ENCODE data around the gene ADD3. TPM values are rescaled to one million over a fixed set of nuclear protein-coding genes. Genes with fewer than 3 reads are reported as not detected.

Gene ADD3
- total RNA-seq, 2 experiments from 2014 or later, result 212 to 227 TPM

DNA sequence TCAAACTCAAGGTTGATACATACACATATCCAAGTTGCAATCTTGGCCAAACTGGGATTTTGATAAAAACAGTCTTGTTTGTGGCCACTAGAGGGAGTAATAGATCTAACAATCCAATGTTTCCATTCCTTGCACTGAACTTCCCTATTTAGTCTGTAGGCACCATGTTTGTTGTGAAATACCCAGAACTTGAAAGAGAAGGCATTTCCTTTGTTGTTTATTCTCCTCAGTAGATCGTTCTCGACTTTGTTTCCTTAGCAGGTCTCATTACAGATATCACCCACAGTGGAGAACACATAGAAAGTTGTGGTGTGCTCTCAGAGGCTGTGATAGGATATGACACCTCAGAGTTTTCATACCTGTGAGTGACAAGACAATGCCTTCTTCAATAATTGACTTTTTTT is 129.4 kb downstream of the ADD3 start:
- POLR2A ChIA-PET, result interaction anchor here (0.6 to 1.0 kb wide), 2 partner anchors 78 to 127 kb away, joined by 3 read pairs; no protein-coding TSS in a partner anchor
- ATAC-seq (ENCODE audit: low read depth), result peak; percentile 72
- Mint-ChIP-seq H3K4me3 (no peak overlapping the region), H3K4me1 (peaks cover 29% of the 10 kb centered on the region), H3K27me3 (no peaks in the 10 kb centered on the region), H3K36me3 (peaks cover 7% of the 10 kb centered on the region), H3K9me3 (no peaks in the 10 kb centered on the region), H3K27ac (no peak overlapping the region)
- DNase-seq, result no peak

DNA sequence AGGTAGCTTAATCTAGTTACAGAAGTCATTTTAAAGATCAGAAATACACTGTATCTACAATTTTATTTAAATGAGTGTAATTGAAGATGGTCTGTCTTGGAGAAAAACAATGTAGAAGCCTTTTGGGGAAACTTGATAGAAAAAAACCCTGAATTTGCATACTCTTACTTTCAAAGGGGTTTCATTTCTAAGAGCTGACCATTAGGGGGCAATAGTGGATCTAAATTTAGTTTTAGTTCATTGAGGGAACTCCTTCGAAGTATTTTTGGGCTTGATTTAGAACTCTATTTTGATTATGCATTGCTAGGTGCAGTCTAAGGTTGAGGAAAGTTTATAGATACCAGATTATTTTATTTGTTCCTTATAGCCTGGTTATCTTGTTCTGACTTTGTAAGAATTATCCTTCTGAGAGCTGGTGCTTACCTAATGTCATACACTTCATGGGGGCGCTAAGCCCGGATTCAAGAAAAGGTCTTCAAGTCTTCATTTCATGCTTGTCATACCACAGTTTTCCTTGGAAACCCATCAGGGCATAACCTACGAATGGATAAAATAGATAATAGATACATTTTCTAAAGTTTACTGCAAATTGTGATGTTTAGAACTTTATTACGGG is 130.5 kb downstream of the ADD3 start:
- POLR2A ChIA-PET, result interaction anchor here (0.8 to 1.0 kb wide), 2 partner anchors 71 to 128 kb away, joined by 3 to 4 read pairs; no protein-coding TSS in a partner anchor
- Mint-ChIP-seq H3K36me3 (peaks cover under 1% of the 10 kb centered on the region), H3K27me3 (peaks cover 4% of the 10 kb centered on the region), H3K4me1 (peaks cover 31% of the 10 kb centered on the region), H3K27ac (no peak overlapping the region), H3K4me3 (no peak overlapping the region), H3K9me3 (no peaks in the 10 kb centered on the region)
- DNase-seq, result no peak
- peak; percentile 48 for ATAC-seq (ENCODE audit: low read depth)

DNA sequence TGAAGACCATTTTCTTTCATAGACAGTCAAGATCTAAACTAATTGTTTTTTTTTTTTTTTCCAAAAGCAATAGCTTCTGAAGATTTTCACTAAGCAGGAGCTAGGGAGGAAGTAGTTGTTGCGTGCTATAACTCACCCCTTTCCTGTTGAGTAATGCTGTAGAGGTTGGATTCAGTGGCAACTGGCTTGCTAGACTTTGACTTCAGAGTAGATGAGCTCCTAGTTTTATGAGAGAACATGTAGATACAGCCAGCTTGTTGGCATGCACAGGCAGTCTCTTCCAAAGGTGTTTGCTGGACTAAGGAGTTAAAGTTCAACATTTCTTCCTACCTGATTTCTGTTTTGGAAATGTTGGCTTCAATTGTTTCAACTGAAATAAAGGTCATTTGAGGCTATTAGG is 133.4 kb downstream of the ADD3 start:
- Mint-ChIP-seq H3K27me3 (peaks cover 25% of the 10 kb centered on the region), H3K9me3 (no peaks in the 10 kb centered on the region), H3K36me3 (no peaks in the 10 kb centered on the region), H3K4me3 (peak overlapping the region; percentile 25), H3K4me1 (peaks cover 29% of the 10 kb centered on the region), H3K27ac (no peak overlapping the region)
- peak; percentile 35 for ATAC-seq (ENCODE audit: low read depth)
- DNase-seq, result no peak
- POLR2A ChIA-PET, result interaction anchor here (0.9 to 1.6 kb wide), 2 partner anchors 12 to 138 kb away, joined by 4 to 5 read pairs; no protein-coding TSS in a partner anchor

DNA sequence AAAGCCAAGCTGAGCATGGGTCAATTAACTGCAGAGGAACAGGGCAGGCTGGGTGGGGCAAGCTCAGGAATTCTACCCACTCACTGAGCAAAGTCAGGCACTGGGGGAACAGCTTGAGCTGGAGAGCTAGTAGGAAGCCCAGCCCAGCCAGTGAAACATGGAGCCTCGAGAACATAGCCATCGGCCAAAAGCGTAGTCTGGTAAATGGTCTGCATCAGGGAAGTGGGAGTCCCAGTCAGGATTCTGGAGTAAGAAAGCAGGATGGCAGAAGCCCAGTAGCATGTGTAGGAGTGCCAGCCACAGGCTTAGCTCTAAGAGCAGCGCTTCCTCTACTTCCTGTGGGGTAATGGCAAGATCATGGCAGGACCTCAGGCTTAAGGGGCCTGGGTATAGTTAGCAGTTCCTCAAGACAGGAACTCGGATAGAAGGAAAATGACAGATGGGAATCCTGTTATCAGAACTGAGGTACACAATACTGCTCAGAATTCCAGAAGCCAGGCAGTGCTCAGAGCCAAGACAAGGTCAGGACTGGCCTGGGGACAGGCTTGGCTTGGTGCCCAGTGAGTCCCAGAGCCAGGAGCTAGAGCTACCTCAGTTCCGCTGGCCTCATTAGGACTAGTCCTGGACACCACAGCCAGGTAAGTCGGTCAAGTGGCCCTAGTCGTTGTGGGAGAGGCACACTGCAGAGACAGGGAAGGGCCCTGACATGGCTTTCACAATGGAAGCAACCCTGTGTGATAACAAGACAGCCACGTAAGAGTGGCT is 134.3 kb downstream of the ADD3 start:
- ATAC-seq (ENCODE audit: low read depth), result no peak
- H3K4me3 Mint-ChIP-seq, result no peak overlapping the region
- DNase-seq, result no peak
- H3K4me1 Mint-ChIP-seq, result peaks cover 26% of the 10 kb centered on the region
- no peak overlapping the region for H3K27ac Mint-ChIP-seq
- H3K36me3 Mint-ChIP-seq, result no peaks in the 10 kb centered on the region
- POLR2A ChIA-PET, result interaction anchor here (1.6 kb wide), 1 partner anchor 11 kb away, joined by 5 read pairs; no protein-coding TSS in a partner anchor
- peaks cover 30% of the 10 kb centered on the region for H3K27me3 Mint-ChIP-seq
- no peaks in the 10 kb centered on the region for H3K9me3 Mint-ChIP-seq

DNA sequence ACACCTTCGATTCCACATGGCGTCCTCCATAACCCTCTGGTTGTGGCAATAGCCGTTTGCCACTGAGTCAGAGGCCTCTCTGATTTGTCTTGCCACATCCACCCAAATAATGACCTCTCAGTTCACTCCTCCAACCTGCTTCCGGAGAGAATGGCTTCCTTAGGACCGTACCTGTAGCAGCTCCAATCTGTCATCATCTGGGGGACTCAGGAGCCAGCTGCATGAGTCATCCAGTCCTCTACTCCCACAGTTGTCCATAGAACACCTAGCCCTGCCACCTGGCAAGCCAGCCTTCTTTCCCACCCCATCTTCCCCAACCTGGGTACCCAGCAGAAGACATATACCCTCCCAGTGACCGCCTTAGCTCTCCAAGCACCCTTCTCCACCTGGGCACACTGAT is 135.2 kb downstream of the ADD3 start:
- Mint-ChIP-seq H3K27ac (no peak overlapping the region), H3K36me3 (no peaks in the 10 kb centered on the region), H3K27me3 (peaks cover 38% of the 10 kb centered on the region), H3K4me3 (no peak overlapping the region), H3K4me1 (peaks cover 23% of the 10 kb centered on the region), H3K9me3 (no peaks in the 10 kb centered on the region)
- POLR2A ChIA-PET, result no interaction called here
- DNase-seq (no peak), ATAC-seq (ENCODE audit: low read depth) (no peak)

DNA sequence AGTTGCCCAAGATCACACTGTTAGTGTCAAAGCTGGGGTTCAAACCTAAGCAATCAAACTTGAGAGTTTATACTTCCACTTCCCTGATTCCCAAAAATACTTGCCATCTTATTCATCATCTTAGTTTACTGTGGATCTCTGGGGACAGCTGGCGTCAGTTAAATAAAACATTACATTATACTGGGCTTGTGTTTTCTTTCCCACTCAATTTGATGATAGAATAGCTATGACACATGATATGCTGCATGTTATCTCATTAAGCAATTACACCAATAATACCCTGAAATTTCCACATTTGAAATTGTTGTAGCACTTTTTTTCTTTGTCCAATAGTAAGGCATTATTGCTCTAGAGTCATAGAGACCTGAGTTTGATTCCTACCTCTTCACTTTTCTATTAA is 136.7 kb downstream of the ADD3 start:
- ATAC-seq (ENCODE audit: low read depth) (no peak), DNase-seq (no peak)
- POLR2A ChIA-PET, result no interaction called here
- H3K27ac Mint-ChIP-seq, result no peak overlapping the region
- H3K9me3 Mint-ChIP-seq, result no peaks in the 10 kb centered on the region
- H3K4me1 Mint-ChIP-seq, result peaks cover 21% of the 10 kb centered on the region
- H3K4me3 Mint-ChIP-seq, result no peak overlapping the region
- peaks cover 52% of the 10 kb centered on the region for H3K27me3 Mint-ChIP-seq
- H3K36me3 Mint-ChIP-seq, result no peaks in the 10 kb centered on the region

DNA sequence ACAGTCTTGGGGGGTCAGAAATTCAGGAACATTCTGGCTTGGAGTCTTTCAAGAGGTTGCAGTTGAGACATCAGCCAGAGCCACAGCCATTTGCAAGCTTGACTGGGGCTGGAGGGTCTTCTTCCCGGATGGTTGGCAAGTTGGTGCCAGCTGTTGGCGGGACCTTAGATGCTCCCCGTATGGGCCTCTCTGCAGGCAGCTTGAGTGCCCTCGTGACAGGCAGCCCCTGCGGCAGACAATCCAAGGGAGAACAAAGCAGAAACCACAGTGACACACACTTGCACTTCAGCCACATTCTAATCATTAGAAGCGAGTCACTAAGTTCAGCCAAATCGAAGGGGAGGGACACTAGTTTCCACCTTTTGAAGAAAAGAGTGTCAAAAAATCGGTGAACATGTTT is 140.2 kb downstream of the ADD3 start:
- H3K27ac Mint-ChIP-seq, result no peak overlapping the region
- no peak overlapping the region for H3K4me3 Mint-ChIP-seq
- no peaks in the 10 kb centered on the region for H3K36me3 Mint-ChIP-seq
- no peaks in the 10 kb centered on the region for H3K9me3 Mint-ChIP-seq
- ATAC-seq (ENCODE audit: low read depth), result no peak
- POLR2A ChIA-PET, result no interaction called here
- peaks cover 82% of the 10 kb centered on the region for H3K27me3 Mint-ChIP-seq
- DNase-seq, result no peak
- H3K4me1 Mint-ChIP-seq, result peaks cover 9% of the 10 kb centered on the region

DNA sequence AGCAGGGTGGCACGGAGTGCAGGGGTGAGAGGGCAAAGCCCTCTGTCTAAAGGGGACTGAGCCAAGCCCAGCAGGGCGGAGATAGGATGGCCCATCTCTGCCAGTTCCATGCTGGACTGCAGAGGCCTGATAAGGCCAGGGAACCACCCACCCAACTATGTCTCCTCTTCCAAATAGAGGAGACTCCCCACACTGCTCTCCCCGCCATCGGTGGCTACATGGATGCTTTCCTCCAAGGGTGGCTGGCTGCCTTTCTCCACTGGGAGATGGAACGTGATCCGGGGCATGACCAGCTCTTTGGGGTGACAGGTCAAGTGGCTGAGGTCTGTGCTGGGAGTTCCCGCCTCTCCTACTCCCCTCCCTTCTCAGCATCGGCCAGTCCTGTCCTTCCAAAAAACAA is 141.5 kb downstream of the ADD3 start:
- POLR2A ChIA-PET, result no interaction called here
- Mint-ChIP-seq H3K4me3 (no peak overlapping the region), H3K27me3 (peaks cover 84% of the 10 kb centered on the region), H3K36me3 (no peaks in the 10 kb centered on the region), H3K4me1 (peaks cover 14% of the 10 kb centered on the region), H3K27ac (no peak overlapping the region), H3K9me3 (no peaks in the 10 kb centered on the region)
- ATAC-seq (ENCODE audit: low read depth) (peak; percentile 13), DNase-seq (no peak)

DNA sequence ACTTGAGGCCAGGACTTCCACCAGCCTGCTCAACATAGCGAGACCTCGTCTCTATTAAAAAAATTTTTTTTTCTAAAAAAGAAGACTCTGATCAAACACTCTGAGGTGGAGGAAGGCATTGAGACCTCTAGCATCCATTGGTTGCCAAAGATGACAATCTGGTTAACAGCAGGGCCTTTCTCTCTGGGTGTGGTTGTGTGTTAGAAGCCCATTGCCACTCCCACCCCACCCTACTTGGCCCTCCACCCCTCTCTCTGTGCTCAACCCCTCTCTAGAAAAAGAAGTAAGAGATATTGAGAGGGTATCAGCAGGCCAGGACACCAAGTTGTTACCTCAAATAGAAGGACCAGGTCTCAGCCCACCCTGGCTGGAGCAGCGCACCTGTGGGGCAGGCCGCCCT is 142.3 kb downstream of the ADD3 start:
- no peaks in the 10 kb centered on the region for H3K9me3 Mint-ChIP-seq
- ATAC-seq (ENCODE audit: low read depth), result no peak
- H3K27me3 Mint-ChIP-seq, result peaks cover 85% of the 10 kb centered on the region

DNA sequence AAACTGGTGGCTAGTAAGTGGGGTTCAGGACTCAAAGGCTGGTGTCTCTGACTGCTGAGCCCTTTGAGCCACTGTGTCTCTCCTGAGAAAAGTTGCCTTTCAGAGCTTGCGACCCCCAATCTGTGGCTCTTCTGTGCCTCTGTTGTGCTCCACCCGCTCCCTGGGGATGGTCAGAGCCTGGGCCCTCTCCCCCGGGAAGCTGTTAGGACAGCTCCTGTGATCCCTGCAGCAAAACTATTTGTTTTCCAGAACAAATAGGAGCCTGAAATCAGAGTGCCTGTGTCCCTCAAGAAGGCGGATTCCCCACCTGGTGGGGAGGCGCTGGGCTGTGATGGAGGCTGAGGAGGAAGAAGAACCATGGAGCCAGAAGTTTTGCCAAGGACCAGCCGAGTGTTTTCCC is 143.2 kb downstream of the ADD3 start:
- Mint-ChIP-seq H3K27ac (no peak overlapping the region), H3K9me3 (no peaks in the 10 kb centered on the region), H3K4me3 (no peak overlapping the region), H3K36me3 (no peaks in the 10 kb centered on the region), H3K4me1 (peaks cover 17% of the 10 kb centered on the region), H3K27me3 (peaks cover 85% of the 10 kb centered on the region)
- POLR2A ChIA-PET, result no interaction called here
- ATAC-seq (ENCODE audit: low read depth) (no peak), DNase-seq (no peak)

More for the DNA sequence above, 142.3 kb downstream of the ADD3 start:
- H3K4me1 Mint-ChIP-seq, result peaks cover 14% of the 10 kb centered on the region
- H3K4me3 Mint-ChIP-seq, result no peak overlapping the region
- H3K27ac Mint-ChIP-seq, result no peak overlapping the region
- DNase-seq, result no peak
- POLR2A ChIA-PET, result no interaction called here
- no peaks in the 10 kb centered on the region for H3K36me3 Mint-ChIP-seq

DNA sequence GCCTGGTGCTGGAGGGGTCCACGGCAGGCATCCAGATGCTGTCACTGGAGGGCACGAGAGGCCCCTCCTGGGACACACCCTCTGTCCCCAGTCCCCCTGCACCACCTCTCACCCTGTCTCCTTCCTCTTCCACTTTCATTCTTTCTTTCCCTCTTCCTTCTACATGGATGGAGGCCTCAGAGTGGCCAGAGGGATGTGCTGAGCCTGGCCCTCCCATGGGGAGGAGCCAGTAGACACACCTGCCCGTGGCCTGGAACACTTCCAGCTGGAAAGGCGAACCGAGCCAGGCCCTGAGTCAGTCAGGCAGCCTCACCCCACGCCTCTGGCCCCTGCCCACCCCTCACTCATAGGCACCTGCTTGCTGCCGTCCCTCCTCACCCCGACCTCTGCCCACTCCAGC is 143.7 kb downstream of the ADD3 start:
- Mint-ChIP-seq H3K4me3 (no peak overlapping the region), H3K4me1 (peaks cover 20% of the 10 kb centered on the region), H3K9me3 (no peaks in the 10 kb centered on the region), H3K36me3 (no peaks in the 10 kb centered on the region), H3K27me3 (peaks cover 87% of the 10 kb centered on the region), H3K27ac (no peak overlapping the region)
- POLR2A ChIA-PET, result no interaction called here
- DNase-seq (no peak), ATAC-seq (ENCODE audit: low read depth) (no peak)

DNA sequence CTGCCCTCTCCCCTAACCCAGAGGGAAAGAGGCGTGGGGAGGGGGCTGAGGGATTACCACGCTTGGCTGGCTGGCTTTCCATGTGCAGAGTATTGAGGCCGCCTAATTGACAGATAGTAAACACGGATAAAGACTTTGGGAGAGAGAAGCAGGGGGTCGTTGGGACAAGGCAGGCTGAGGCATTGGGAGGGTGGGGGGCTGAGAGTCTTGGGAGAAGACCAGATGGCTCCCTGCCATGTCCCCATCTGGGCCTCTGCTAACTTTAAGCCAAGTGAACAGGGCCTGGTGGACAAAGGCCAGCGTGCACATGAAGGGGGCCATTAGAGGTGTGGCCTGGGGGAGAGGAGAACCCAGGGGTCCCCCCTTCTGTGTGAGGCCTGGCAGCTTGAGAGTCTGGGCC is 144.2 kb downstream of the ADD3 start:
- Mint-ChIP-seq H3K4me1 (peaks cover 25% of the 10 kb centered on the region), H3K36me3 (peaks cover 2% of the 10 kb centered on the region), H3K9me3 (no peaks in the 10 kb centered on the region), H3K4me3 (no peak overlapping the region), H3K27me3 (peaks cover 84% of the 10 kb centered on the region), H3K27ac (no peak overlapping the region)
- no peak for ATAC-seq (ENCODE audit: low read depth)
- POLR2A ChIA-PET, result interaction anchor here (0.5 to 2.1 kb wide), 2 partner anchors 11 to 56 kb away, joined by 3 to 5 read pairs; no protein-coding TSS in a partner anchor
- DNase-seq, result no peak

DNA sequence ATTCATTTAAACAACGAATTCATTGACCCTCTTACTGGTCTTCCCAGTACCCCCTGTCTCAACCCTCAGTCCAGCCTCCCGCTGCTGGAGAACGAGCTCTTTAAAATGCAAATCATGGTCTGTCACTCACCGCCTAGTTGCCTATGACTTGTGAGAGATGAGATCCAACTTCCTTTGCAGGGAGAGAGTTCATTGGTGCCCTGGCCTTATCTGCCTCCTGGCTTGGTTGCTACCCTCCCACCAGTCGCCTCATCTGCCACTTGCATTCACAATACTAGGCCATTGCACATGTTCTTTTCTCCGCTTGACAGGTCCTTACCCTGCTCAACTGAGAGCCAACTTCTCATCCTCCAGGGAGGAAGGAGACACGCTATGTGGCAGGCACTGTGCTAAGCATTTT is 145.6 kb downstream of the ADD3 start:
- no peak overlapping the region for H3K27ac Mint-ChIP-seq
- peaks cover 31% of the 10 kb centered on the region for H3K4me1 Mint-ChIP-seq

DNA sequence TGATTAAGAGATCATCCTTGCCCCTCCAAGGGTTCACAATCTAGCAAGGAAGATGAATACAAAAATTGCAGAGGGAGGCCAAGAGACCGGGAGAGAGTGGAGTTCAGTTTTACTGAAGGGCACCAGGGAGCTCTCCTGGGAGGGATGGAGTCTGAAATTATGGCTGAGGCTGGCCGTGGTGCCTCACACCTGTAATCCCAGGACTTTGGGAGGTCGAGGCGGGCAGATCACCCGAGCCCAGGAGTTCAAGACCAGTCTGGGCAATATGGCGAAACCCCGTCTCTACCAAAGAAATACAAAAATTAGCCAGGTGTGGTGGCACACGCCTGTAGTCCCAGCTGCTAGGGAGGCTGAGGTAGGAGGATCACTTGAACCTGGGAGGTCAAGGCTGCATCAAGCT is 148.3 kb downstream of the ADD3 start:
- Mint-ChIP-seq H3K27me3 (peaks cover 81% of the 10 kb centered on the region), H3K4me3 (no peak overlapping the region), H3K36me3 (peaks cover 2% of the 10 kb centered on the region), H3K4me1 (peaks cover 32% of the 10 kb centered on the region), H3K27ac (peak overlapping the region; percentile 23), H3K9me3 (no peaks in the 10 kb centered on the region)
- POLR2A ChIA-PET, result interaction anchor here (1.2 kb wide), 1 partner anchor 55 kb away, joined by 9 read pairs; no protein-coding TSS in a partner anchor
- DNase-seq, result no peak
- no peak for ATAC-seq (ENCODE audit: low read depth)

More for the DNA sequence above, 145.6 kb downstream of the ADD3 start:
- POLR2A ChIA-PET, result interaction anchor here (0.6 to 2.1 kb wide), 2 partner anchors 12 to 57 kb away, joined by 3 to 5 read pairs; no protein-coding TSS in a partner anchor
- DNase-seq (no peak), ATAC-seq (ENCODE audit: low read depth) (no peak)
- H3K4me3 Mint-ChIP-seq, result no peak overlapping the region
- no peaks in the 10 kb centered on the region for H3K9me3 Mint-ChIP-seq
- peaks cover 2% of the 10 kb centered on the region for H3K36me3 Mint-ChIP-seq
- peaks cover 82% of the 10 kb centered on the region for H3K27me3 Mint-ChIP-seq
